ENCODE results near the gene ICA1L.

GRCh38 chr2:202762556-202762955 lies 109.0 kb downstream of the ICA1L start:
- no peak for TF ChIP-seq CTCF (IDR thresholded peaks at IDR 0.05)
- TF ChIP-seq POLR2AphosphoS5 (IDR thresholded peaks at IDR 0.05), result no peak
